K562 treated with DMSO at 1 percent for 24 hours (cell line): ENCODE data around the gene NMD3. TPM values are rescaled to one million over a fixed set of nuclear protein-coding genes. Genes with fewer than 3 reads are reported as not detected.

Experiments used
- total RNA-seq: library from RNA; unstranded; fragments of 300-600 nt; gene quantifications from 2 replicates; pipeline ENCODE4 v1.2.3, GENCODE V29; 2022; ENCODE audit warnings: low read depth; ENCODE audit not compliant: insufficient read depth

The NMD3 gene
- 38.5 and 45.4 TPM in 2 replicates for total RNA-seq

DNA sequence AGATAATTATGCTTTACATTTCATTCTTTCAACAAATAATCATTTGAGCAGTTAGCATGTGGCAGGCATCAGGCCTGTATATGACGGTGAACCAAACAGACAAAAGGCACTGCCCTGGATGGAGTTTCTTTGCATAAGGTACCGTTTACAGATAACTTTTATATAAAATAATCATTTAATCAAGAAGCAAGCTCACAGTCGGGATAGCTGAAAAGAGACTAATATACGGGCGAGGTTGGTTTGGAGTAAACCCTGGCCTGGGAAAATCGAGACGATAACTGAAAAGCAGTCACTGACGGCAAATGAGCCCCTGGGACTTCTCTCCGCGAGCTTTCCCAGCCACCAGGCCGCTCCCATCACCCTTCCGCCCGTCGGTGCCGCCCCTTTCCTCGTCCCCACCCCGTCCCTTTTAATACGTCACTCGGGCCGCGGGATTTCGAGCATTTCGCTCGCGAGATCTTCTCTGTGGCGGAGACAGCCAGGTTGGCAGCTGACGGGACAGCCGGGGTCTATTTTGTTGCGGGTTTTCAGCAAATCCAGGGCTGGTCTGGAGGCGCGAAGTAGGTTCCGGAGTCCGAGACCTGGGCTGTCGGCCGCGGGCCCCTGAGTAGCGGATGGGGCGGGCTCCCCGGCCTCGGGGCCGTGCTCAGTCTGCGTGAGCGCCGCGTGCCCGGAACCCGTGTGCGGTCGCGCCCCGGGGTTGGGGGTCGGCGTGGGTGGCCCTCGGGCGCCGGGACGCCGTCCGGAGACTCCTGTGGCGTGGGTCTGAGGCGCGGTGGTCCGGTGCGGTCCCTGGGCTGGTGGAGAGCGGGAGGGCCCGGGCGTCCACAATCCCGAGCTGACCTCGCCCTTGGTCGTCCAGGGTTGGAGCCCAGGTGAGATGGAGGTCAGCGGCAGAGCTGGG, at the start of gene NMD3:
Gene NMD3 (plus strand): TSS at position 462 of the 904 bp plus-strand sequence. CDS start 703 bp downstream, outside the sequence.

Other genes starting within 250 kb of the NMD3 start
- gene B3GALNT1, start 116.0 kb upstream of the NMD3 start, total RNA-seq = 0.86 and 2.3 TPM in 2 replicates
- gene SPTSSB, start 150.2 kb downstream of the NMD3 start, total RNA-seq = not detected in 2 replicates